GM12878 (cell line): ENCODE measurements around the gene GABRP. TPM values are rescaled to one million over a fixed set of nuclear protein-coding genes. Genes with fewer than 3 reads are reported as not detected.
A peak's percentile ranks its signal among the peaks of the same experiment; 100 is the strongest.

ENCODE experiments used
- ATAC-seq: fragments of 200-7000 bp; cut with Tn5 transposase; 3 replicates; pipeline ENCODE4 v1.9.1; 2020; ENCODE audit warnings: mild to moderate bottlenecking, moderate library complexity
- BruUV-seq: library from RNA; stranded (reverse); fragments of 400-500 nt; replicated peaks from 2 replicates; lab custom pipeline; 2021; lab: Mats Ljungman, UMichigan
- CTCF ChIA-PET: fragments of 300-600 bp; sonication (Branson Sonifier 250); formaldehyde crosslinking; extraction: SDS; loops from one replicate; lab custom pipeline; 2021; ENCODE audit warnings: inconsistent platforms; lab: Yijun Ruan, JAX
- POLR2A ChIA-PET: fragments of 350-600 bp; formaldehyde crosslinking; extraction: SDS; loops from one replicate; lab custom pipeline; 2021; ENCODE audit warnings: inconsistent platforms; lab: Charles Lee
- RAD21 ChIA-PET: fragments of 300-600 bp; sonication (Branson Sonifier 250); formaldehyde crosslinking; loops from one replicate; lab custom pipeline; 2023; ENCODE audit warnings: antibody characterized with exemption; ENCODE audit not compliant: unreplicated experiment; lab: Charles Lee
- SMC1A ChIA-PET: fragments of 300-600 bp; sonication (Branson Sonifier 250); formaldehyde crosslinking; loops from one replicate; lab custom pipeline; 2023; ENCODE audit not compliant: unreplicated experiment, uncharacterized antibody; lab: Charles Lee
- DNase-seq: peaks from one replicate; pipeline ENCODE4 v3.0.0-alpha.2; 2011; ENCODE audit warnings: low read depth, low spot score
- FAIRE-seq: peaks from 3 replicates; lab custom pipeline; 2011; peaks lifted over from hg19 to GRCh38; lab: Jason Lieb, UNC
- H2AFZ ChIP-seq: 2 replicates; pipeline ENCODE4 v1.6.0; 2011; ENCODE audit warnings: low read depth, low read length, control low read depth; ENCODE audit not compliant: control insufficient read depth
- H3K27ac ChIP-seq: 2 replicates; pipeline ENCODE4 v1.5.1; 2011; ENCODE audit warnings: control low read depth; ENCODE audit not compliant: control insufficient read depth, insufficient read depth
- H3K27me3 ChIP-seq, 2 experiments: replicated peaks in 1 of 2; 2 replicates each; pipeline versions ENCODE4 v1.6.0 to v1.6.1; 2011; ENCODE audit warnings: low read length in 1 of 2; ENCODE audit not compliant: control insufficient read depth in 2 of 2, insufficient read depth in 2 of 2
- H3K36me3 ChIP-seq, 2 experiments: 2 replicates each; pipeline ENCODE4 v1.5.1; 2011; ENCODE audit warnings: low read length in 1 of 2; ENCODE audit not compliant: control insufficient read depth in 2 of 2, insufficient read depth in 2 of 2
- H3K4me1 ChIP-seq: 2 replicates; pipeline ENCODE4 v1.6.1; 2011; ENCODE audit warnings: mild to moderate bottlenecking, low read length, moderate library complexity, mixed read lengths; ENCODE audit not compliant: control insufficient read depth, insufficient read depth
- H3K4me2 ChIP-seq: 2 replicates; pipeline ENCODE4 v1.6.0; 2011; ENCODE audit warnings: control low read depth; ENCODE audit not compliant: control insufficient read depth, insufficient read depth
- H3K4me3 ChIP-seq: fragments of 200-600 bp; sonication (generic); 2 replicates; pipeline ENCODE4 v1.5.1; 2016
- H3K79me2 ChIP-seq: 2 replicates; pipeline ENCODE4 v1.6.0; 2011; ENCODE audit warnings: low read length; ENCODE audit not compliant: control insufficient read depth, insufficient read depth
- H3K9ac ChIP-seq: 2 replicates; pipeline ENCODE4 v1.8.0; 2011; ENCODE audit warnings: low read length, control low read depth, mixed read lengths; ENCODE audit not compliant: control insufficient read depth, insufficient read depth
- H3K9me3 ChIP-seq: replicated peaks from 3 replicates; pipeline ENCODE4 v1.5.1; 2011; ENCODE audit warnings: mild to moderate bottlenecking, low read length; ENCODE audit not compliant: control insufficient read depth, insufficient read depth
- H4K20me1 ChIP-seq: 2 replicates; pipeline ENCODE4 v1.6.0; 2011; ENCODE audit not compliant: control insufficient read depth, insufficient read depth
- IKZF1 ChIP-seq: fragments of 450-650 bp; conservative IDR thresholded peaks from 2 replicates; pipeline ENCODE4 v1.6.1; 2017; ENCODE audit warnings: antibody characterized with exemption, mild to moderate bottlenecking
- REST ChIP-seq: IDR thresholded peaks from 2 replicates; pipeline ENCODE4 v1.6.1; 2012; ENCODE audit warnings: mild to moderate bottlenecking, low read depth, low read length
- SMAD1 ChIP-seq: fragments of 450-650 bp; IDR thresholded peaks from 2 replicates; pipeline ENCODE4 v1.6.1; 2018; ENCODE audit warnings: mild to moderate bottlenecking, low read depth; ENCODE audit not compliant: partially characterized antibody
- ZNF207 ChIP-seq: fragments of 450-650 bp; IDR thresholded peaks from 2 replicates; pipeline ENCODE4 v1.6.1; 2014; ENCODE audit warnings: antibody characterized with exemption, mild to moderate bottlenecking, borderline replicate concordance
- ZNF592 ChIP-seq: fragments of 450-650 bp; IDR thresholded peaks from 2 replicates; pipeline ENCODE4 v1.6.1; 2017; ENCODE audit warnings: mild to moderate bottlenecking, moderate library complexity
- WGBS: methylation state at CpG from one replicate; pipeline ENCODE4 v1.1.6; 2016; ENCODE audit warnings: low lambda C conversion rate; ENCODE audit not compliant: insufficient replicate concordance, insufficient coverage; ENCODE audit errors: missing lambda C conversion rate; 5-methylcytosine and 5-hydroxymethylcytosine counted together
- in situ Hi-C: fragments of 300-500 bp; cut with MboI; formaldehyde crosslinking; loops from 9 replicates; pipeline ENCODE4 v1.14.3; 2018; ENCODE audit warnings: mixed read lengths
- intact Hi-C: fragments of 100-400 bp; cut with micrococcal nuclease; formaldehyde crosslinking; loops from one replicate; pipeline ENCODE4 v1.14.2; 2022; ENCODE audit not compliant: unreplicated experiment
- polyA plus RNA-seq, 11 experiments: library from polyadenylated mRNA; depleted of rRNA in 4 of 11; unstranded in 6 of 11; stranded (reverse) in 5 of 11; fragments of >200 nt; fragmentation: Nextera tagmentation in 4 of 11; fragmentation: Illumina TruSeq in 1 of 11; extraction: Ambion mirVana in 4 of 11; extraction: Trizol in 1 of 11; gene quantifications; 1 replicate in 1 of 11; 2 replicates in 10 of 11; pipeline versions ENCODE4 v1.2.1 to v1.2.3, GENCODE V29; 2011 to 2016; ENCODE audit warnings: inconsistent platforms in 2 of 11, missing spikeins in 2 of 11, low read depth in 1 of 11
- total RNA-seq, 4 experiments: library from RNA; depleted of rRNA in 3 of 4; stranded (reverse); fragments of >200 nt in 3 of 4; fragmentation: Illumina TruSeq in 1 of 4; extraction: Trizol in 1 of 4; gene quantifications; 2 replicates each; pipeline versions ENCODE4 v1.2.1 to v1.2.3, GENCODE V29; 2013 to 2021

GABRP gene
- total and polyA plus RNA-seq, 10 of the 15 experiments (the other 5 are each of a cell fraction or from before 2014, with no cell fraction given) = 0.04 TPM; not detected in 9

- Histone ChIP-seq H3K4me1 (no peaks in the 10 kb centered on the region), H3K27ac (no peak overlapping the region), H3K4me3 (no peak overlapping the region), H4K20me1 (no peaks in the 10 kb centered on the region), H3K79me2 (no peaks in the 10 kb centered on the region), H2AFZ (no peak overlapping the region), H3K4me2 (no peak overlapping the region), H3K9me3 (no peaks in the 10 kb centered on the region), H3K36me3 (no peaks in the 10 kb centered on the region), H3K27me3 (peaks cover 0 to 2% of the 10 kb centered on the region in 2 experiments; a peak in 1 of 4 replicates), H3K9ac (no peak overlapping the region)
- ChIA-PET SMC1A (interaction anchor here (1.0 to 1.4 kb wide), 2 partner anchors 9 to 21 kb away, joined by 3 to 4 read pairs; no protein-coding TSS in a partner anchor), POLR2A (interaction anchor here (0.5 kb wide), 1 partner anchor 1154 kb away, joined by 3 read pairs; no protein-coding TSS in a partner anchor), CTCF (interaction anchor here (0.7 to 2.3 kb wide), 4 partner anchors 20 to 120 kb away, joined by 3 to 7 read pairs (median 4); no protein-coding TSS in a partner anchor), RAD21 (no interaction called here)
- intact Hi-C loops (no loop called here), in situ Hi-C loops (no loop called here)
- DNase-seq = no peak
- ATAC-seq = no peak
- TF ChIP-seq SMAD1 = peak; percentile 31
- no peak for TF ChIP-seq ZNF207
- WGBS = 46% methylated on average over 7 of the region's 7 CpGs
- FAIRE-seq = no peak
- BruUV-seq = no TSS peak
Measured at GRCh38 chr5:170755679-170756456, 27.7 kb upstream of the GABRP start.

GRCh38 chr5:170756691-170757090, 26.8 kb upstream of the GABRP start:
- Histone ChIP-seq H3K79me2 (no peaks in the 10 kb centered on the region), H3K36me3 (no peaks in the 10 kb centered on the region), H2AFZ (no peak overlapping the region), H3K4me1 (no peaks in the 10 kb centered on the region), H3K9ac (no peak overlapping the region), H3K27me3 (peaks cover 0 to 2% of the 10 kb centered on the region in 2 experiments; a peak in 1 of 4 replicates), H3K4me3 (no peak overlapping the region), H4K20me1 (no peaks in the 10 kb centered on the region), H3K4me2 (no peak overlapping the region), H3K9me3 (no peaks in the 10 kb centered on the region), H3K27ac (no peak overlapping the region)
- POLR2A ChIA-PET = no interaction called here
- in situ Hi-C loops (no loop called here), intact Hi-C loops (no loop called here)
- CTCF ChIA-PET = interaction anchor here (1.2 to 2.3 kb wide), 3 partner anchors 32 to 121 kb away, joined by 3 to 7 read pairs (median 5); no protein-coding TSS in a partner anchor
- ATAC-seq (no peak), DNase-seq (no peak), FAIRE-seq (no peak)
- SMC1A ChIA-PET = interaction anchor here (1.0 to 1.4 kb wide), 2 partner anchors 10 to 20 kb away, joined by 3 to 4 read pairs; no protein-coding TSS in a partner anchor
- BruUV-seq = no TSS peak
- 20% methylated on average over 8 of the region's 8 CpGs for WGBS
- RAD21 ChIA-PET = no interaction called here
- TF ChIP-seq REST (no peak), ZNF592 (no peak), IKZF1 (no peak)
